CD4-positive, alpha-beta T cell treated with Interleukin-15 for 1 hour (primary cell): ENCODE data around the gene NAA10.

Experiments used
- DNase-seq: peaks from one replicate; pipeline ENCODE4 v3.0.0-alpha.2; 2020

The NAA10 gene

GRCh38 chrX:153948002-153948466, 13.2 kb upstream of the NAA10 start:
- no peak for DNase-seq

GRCh38 chrX:153947009-153947769, 12.4 kb upstream of the NAA10 start:
- peak; percentile 83 for DNase-seq

GRCh38 chrX:153945956-153946943, 11.4 kb upstream of the NAA10 start:
- no peak for DNase-seq

- DNase-seq = no peak
Measured at GRCh38 chrX:153944800-153945150, 9.9 kb upstream of the NAA10 start.

GRCh38 chrX:153944140-153944799, 9.4 kb upstream of the NAA10 start, which contains the start of gene RENBP:
Gene RENBP, minus strand, starts transcription at chrX:153944643. Its CDS starts 33 bp downstream, at chrX:153944610.
- DNase-seq = peak; percentile 58

- DNase-seq = no peak
Measured at GRCh38 chrX:153941336-153942252, 6.8 kb upstream of the NAA10 start.

GRCh38 chrX:153939573-153939972, 4.7 kb upstream of the NAA10 start:
- no peak for DNase-seq

- no peak for DNase-seq
Measured at GRCh38 chrX:153938226-153938786, 3.5 kb upstream of the NAA10 start.

- DNase-seq = no peak
Measured at GRCh38 chrX:153937056-153937455, 2.2 kb upstream of the NAA10 start.

GRCh38 chrX:153935326-153935851, 552 bp upstream of the NAA10 start:
- no peak for DNase-seq

GRCh38 chrX:153934148-153934761, 582 bp downstream of the NAA10 start:
- no peak for DNase-seq

GRCh38 chrX:153933748-153934147, 1.1 kb downstream of the NAA10 start:
- no peak for DNase-seq

GRCh38 chrX:153932220-153932915, 2.5 kb downstream of the NAA10 start:
- DNase-seq = no peak

GRCh38 chrX:153931748-153932147, 3.1 kb downstream of the NAA10 start:
- DNase-seq = no peak

- DNase-seq = no peak
Measured at GRCh38 chrX:153931151-153931550, 3.7 kb downstream of the NAA10 start.

- no peak for DNase-seq
Measured at GRCh38 chrX:153930011-153930910, 4.6 kb downstream of the NAA10 start.

- no peak for DNase-seq
Measured at GRCh38 chrX:153929576-153929975, 5.3 kb downstream of the NAA10 start.

- no peak for DNase-seq
Measured at GRCh38 chrX:153928846-153929245, 6.0 kb downstream of the NAA10 start.
